Mucosa of descending colon (tissue), 3 donors: Measurements from ENCODE around the gene ITGB5. TPM values are rescaled to one million over a fixed set of nuclear protein-coding genes. Genes with fewer than 3 reads are reported as not detected.
"Not testable (repeated sequence)": the region's sequence is repeated elsewhere in the genome, so short reads cannot be mapped to it uniquely, and the experiment has no call there.

ENCODE experiments used
- ATAC-seq: fragments of 200-7000 bp; cut with Tn5 transposase; one replicate; pipeline ENCODE4 v1.9.1; 2020; ENCODE audit warnings: mild to moderate bottlenecking, moderate library complexity
- DNase-seq, 3 donors: peaks; one replicate each; pipeline ENCODE4 v3.0.0-alpha.2; 2020
- H3K36me3 ChIP-seq: fragments of 200-600 bp; one replicate; pipeline ENCODE4 v1.8.0; 2021; ENCODE audit warnings: low read depth, mild to moderate bottlenecking
- H3K4me1 ChIP-seq: fragments of 200-600 bp; one replicate; pipeline ENCODE4 v1.8.0; 2021; ENCODE audit warnings: low read depth, mild to moderate bottlenecking
- H3K4me3 ChIP-seq: fragments of 200-600 bp; one replicate; pipeline ENCODE4 v1.8.0; 2021; ENCODE audit warnings: mild to moderate bottlenecking
- H3K9me3 ChIP-seq: fragments of 200-600 bp; one replicate; pipeline ENCODE4 v1.8.0; 2021; ENCODE audit warnings: mild to moderate bottlenecking
- intact Hi-C, 2 donors: fragments of 100-400 bp; cut with DNase I in 1 of 2; cut with micrococcal nuclease in 1 of 2; formaldehyde crosslinking; loops; one replicate each; pipeline versions ENCODE4 v1.11.0 to v1.11.1; 2022; cut with DNase I, micrococcal nuclease
- total RNA-seq, 3 donors: library from RNA; stranded (reverse); fragmentation: NEBNext Ultra II Directional in 2 of 3; extraction: Animal tissue kit (Norgen Biotek cat#: 25700) in 2 of 3; gene quantifications; one replicate each; pipeline versions ENCODE4 v1.2.1 to v1.2.4, GENCODE V29; 2021 to 2023
- TF ChIP-seq, protein P1 (sequence below): fragments of 200-600 bp; IDR thresholded peaks from one replicate; pipeline ENCODE4 v1.8.0; 2022; ENCODE audit warnings: antibody characterized with exemption, mild to moderate bottlenecking
- donor health status: DM: no; HTN: no; CAD: no; lungs with moderate emphysema.
- donor health status: DM: no; HTN: no; CAD: no.
- donor health status: DM: no; HTN: yes; CAD: no.

Gene ITGB5
- total RNA-seq, 3 donors from 2014 or later: 67.9 to 102 (median 69.6) TPM

DNA sequence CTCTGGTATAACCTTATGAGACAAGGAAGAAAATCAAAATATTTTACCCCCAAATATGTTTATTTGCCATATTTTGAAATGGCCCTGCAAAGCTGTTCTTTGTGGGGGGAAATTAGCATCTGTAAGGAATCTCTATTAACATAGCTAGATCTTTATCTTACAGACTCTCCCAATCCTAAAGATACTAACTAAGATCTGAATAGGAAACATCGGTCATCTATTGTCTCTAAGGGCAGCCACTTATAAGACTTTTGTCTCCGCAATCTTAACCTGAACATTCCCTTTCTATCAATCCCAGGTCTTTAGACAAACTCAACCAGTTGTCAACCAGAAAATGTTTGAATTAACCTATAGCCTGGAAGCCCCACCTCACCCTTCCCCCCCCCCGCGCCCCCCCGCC is 135.7 kb downstream of the ITGB5 start:
- TF ChIP-seq, protein P1, sequence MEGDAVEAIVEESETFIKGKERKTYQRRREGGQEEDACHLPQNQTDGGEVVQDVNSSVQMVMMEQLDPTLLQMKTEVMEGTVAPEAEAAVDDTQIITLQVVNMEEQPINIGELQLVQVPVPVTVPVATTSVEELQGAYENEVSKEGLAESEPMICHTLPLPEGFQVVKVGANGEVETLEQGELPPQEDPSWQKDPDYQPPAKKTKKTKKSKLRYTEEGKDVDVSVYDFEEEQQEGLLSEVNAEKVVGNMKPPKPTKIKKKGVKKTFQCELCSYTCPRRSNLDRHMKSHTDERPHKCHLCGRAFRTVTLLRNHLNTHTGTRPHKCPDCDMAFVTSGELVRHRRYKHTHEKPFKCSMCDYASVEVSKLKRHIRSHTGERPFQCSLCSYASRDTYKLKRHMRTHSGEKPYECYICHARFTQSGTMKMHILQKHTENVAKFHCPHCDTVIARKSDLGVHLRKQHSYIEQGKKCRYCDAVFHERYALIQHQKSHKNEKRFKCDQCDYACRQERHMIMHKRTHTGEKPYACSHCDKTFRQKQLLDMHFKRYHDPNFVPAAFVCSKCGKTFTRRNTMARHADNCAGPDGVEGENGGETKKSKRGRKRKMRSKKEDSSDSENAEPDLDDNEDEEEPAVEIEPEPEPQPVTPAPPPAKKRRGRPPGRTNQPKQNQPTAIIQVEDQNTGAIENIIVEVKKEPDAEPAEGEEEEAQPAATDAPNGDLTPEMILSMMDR: no peak
- Histone ChIP-seq H3K4me1 (no peaks in the 10 kb centered on the region), H3K4me3 (no peak overlapping the region), H3K9me3 (no peaks in the 10 kb centered on the region), H3K36me3 (no peaks in the 10 kb centered on the region)
- intact Hi-C loops: no loop called here
- no peak for DNase-seq
- no peak for ATAC-seq

DNA sequence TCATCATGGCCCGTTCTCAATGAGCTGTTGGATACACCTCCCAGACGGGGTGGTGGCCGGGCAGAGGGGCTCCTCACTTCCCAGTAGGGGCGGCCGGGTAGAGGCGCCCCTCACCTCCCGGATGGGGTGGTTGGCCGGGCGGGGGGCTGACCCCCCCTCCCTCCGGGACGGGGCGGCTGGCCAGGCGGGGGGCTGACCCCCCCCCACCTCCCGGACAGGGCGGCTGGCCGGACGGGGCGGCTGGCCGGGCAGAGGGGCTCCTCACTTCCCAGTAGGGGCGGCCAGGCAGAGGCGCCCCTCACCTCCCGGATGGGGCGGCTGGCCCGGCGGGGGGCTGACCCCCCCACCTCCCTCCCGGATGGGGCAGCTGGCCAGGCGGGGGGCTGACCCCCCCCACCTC is 137.3 kb downstream of the ITGB5 start:
- ATAC-seq, intact Hi-C loops, H3K36me3 ChIP-seq, DNase-seq, H3K4me1 ChIP-seq, H3K9me3 ChIP-seq, H3K4me3 ChIP-seq: not testable (repeated sequence)

DNA sequence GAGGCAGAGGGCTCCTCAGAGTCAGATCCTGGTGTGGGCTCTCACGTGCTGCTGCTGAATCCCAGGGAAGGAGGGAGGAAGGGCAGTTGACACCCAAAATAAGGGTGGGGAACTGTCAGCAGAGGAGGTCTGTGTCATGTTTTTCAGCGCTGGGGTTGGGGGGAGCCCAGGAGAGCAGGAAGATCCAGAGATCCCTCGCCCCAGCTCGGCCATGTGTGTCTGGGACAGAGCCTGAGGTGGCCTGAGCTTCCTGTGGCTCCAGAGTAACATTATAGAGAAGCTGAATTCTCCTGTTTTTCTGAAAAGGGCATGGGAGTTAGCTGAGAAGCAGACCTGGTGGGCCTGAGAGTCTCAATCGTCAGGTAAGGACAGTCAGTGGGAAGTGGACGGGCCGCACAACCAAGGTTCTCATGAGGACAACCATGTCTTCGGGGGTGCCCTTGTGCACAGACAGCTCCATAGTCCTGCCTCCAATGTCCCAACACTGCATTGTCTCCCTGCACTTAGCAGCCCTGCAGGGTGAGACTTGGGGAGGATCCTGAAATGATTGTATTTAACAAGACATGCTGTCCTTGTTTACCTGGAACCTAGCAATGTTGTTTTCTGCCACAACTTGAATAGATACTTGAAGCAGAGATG is 138.5 kb downstream of the ITGB5 start:
- TF ChIP-seq, protein P1: no peak
- H3K36me3 ChIP-seq: no peaks in the 10 kb centered on the region
- no peak for ATAC-seq
- no peaks in the 10 kb centered on the region for H3K9me3 ChIP-seq
- H3K4me1 ChIP-seq: no peaks in the 10 kb centered on the region
- H3K4me3 ChIP-seq: no peak overlapping the region
- intact Hi-C loops: no loop called here
- DNase-seq: no peak

DNA sequence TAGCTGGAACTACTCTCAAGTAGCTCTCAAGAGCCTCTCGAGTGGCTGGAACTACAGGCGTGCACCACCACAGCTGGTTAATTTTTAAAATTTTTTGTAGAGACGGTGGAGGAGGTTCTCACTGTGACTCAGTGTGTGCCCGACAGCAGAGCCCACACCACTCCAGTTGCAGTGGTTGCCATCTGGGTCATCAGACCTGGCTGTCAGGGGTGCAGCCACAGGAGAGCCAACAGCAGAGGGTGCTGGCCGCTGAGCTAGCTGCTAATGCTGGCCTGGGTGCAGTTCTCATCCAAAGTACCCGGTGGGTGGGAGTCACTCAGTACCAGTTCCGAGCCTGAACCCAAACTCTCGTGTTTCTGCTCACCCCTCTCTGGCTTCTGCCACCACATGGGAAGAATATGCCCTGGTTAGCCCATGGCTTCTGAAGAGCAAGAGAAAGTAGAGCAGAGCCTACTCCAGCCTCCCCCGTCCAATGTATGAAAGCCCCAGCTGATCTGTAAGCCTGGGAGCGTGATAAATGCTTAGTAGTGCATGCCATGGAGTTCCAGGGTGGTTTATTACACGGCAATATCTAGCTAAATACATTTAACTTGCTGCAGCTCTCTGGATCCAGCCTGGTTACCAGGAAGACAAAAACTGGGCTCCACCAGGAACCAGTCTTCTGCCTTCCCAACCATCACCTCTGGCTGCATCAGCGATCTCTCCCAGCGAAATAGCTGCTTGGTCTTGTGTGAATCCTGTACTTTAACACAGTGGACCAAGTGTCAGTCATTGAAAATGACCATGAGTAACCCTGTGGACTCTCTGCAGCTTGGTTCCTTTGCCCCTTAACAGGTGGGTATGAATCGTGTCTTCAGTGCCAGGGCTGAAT is 139.8 kb downstream of the ITGB5 start:
- H3K4me3 ChIP-seq: no peak overlapping the region
- TF ChIP-seq, protein P1: no peak
- intact Hi-C loops: no loop called here
- ATAC-seq (no peak), DNase-seq (no peak)
- no peaks in the 10 kb centered on the region for H3K9me3 ChIP-seq
- no peaks in the 10 kb centered on the region for H3K4me1 ChIP-seq
- no peaks in the 10 kb centered on the region for H3K36me3 ChIP-seq

DNA sequence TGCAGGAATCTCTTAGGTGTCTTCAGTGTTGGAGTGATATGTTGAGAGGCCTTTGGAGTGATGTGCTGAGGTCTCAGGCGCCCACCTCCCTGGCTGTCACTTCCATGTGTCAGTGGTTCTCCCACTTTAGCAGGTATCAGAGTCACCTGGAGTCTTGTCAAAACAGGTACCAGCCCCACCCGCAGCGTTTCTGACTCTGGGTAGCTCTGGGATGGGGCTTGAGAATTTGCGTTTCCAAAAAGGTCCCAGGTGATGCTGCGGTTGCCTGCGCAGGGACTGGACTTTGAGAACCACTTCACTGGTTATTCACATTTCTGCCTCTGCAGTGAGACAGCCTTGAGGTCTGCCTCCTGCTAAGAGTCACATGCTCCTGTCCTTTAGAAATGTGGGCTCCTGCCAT is 141.4 kb downstream of the ITGB5 start:
- Histone ChIP-seq H3K36me3 (no peaks in the 10 kb centered on the region), H3K4me1 (no peaks in the 10 kb centered on the region), H3K9me3 (no peaks in the 10 kb centered on the region), H3K4me3 (no peak overlapping the region)
- ATAC-seq (no peak), DNase-seq (no peak)
- intact Hi-C loops: no loop called here
- TF ChIP-seq, protein P1: no peak

DNA sequence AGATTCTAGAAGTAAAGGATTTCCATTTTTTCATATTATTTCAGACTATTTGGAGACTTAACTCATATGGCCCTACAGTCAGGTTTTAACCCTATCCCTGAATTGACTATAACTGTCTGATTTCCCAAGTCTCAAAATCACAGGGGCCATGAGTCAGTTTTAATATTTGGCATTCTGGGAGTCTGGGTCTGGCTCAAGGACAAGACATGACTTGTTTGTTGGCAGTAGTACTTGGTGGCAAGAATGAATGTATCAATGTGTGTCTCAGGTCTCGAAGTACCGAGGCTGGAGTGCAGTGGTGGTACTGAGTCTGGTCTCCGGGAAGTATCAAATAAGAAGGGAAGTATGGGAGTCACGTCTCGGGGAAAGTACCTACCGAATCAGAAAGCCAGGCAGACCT is 146.1 kb downstream of the ITGB5 start:
- DNase-seq: no peak
- H3K4me1 ChIP-seq: no peaks in the 10 kb centered on the region
- H3K9me3 ChIP-seq: no peaks in the 10 kb centered on the region
- H3K4me3 ChIP-seq: no peak overlapping the region
- TF ChIP-seq, protein P1: no peak
- no peak for ATAC-seq
- H3K36me3 ChIP-seq: peaks cover 5% of the 10 kb centered on the region
- intact Hi-C loops: no loop called here
